SU-DHL-6 (cell line): ENCODE data around the gene OAS1.

Source experiments
- EZH2phosphoT487 ChIP-seq: fragments of 200-600 bp; sonication (generic), shearing (Covaris generic); conservative IDR thresholded peaks from 2 replicates; pipeline ENCODE4 v1.6.1; 2018; ENCODE audit warnings: mild to moderate bottlenecking, antibody characterized with exemption, low read length, moderate library complexity, mixed read lengths
- TF ChIP-seq, protein P1 (sequence below): fragments of 200-600 bp; sonication (generic); IDR thresholded peaks from one replicate; pipeline ENCODE4 v1.5.1; 2017; ENCODE audit warnings: antibody characterized with exemption, mild to moderate bottlenecking, low read length, moderate library complexity; ENCODE audit not compliant: insufficient read depth, poor library complexity, severe bottlenecking

DNA sequence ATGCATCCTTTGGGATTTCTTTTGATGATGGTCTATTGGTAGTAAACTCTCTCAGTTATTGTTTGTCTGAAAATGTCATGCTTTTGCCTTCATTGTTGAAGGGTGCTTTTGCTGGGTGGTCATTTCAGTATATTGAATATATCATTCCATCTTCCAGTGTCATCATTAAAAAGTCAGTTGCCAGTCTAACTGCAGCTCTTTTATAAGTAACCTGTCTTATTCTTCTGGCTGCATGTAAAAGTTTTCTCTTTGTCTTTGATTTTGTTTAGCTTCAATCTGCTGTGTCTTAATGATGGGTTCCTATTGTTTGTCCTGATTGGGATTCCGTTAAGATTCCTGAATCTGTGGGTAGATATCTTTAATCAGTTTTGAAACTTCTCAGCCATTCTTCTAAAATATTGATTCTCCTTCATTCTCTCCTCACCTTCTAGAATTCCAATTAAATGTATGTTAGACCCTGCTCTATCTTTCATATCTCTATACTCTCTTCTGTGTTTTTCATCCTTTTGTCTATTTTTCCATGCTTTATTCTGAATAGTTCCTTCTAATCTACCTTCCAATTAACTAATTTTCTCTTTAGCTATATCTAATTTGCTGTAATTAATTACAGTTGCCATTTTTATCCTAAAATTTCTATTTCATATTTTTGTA, 6.4 kb downstream of the OAS1 start:
- TF ChIP-seq EZH2phosphoT487, result no peak
- TF ChIP-seq, protein P1, sequence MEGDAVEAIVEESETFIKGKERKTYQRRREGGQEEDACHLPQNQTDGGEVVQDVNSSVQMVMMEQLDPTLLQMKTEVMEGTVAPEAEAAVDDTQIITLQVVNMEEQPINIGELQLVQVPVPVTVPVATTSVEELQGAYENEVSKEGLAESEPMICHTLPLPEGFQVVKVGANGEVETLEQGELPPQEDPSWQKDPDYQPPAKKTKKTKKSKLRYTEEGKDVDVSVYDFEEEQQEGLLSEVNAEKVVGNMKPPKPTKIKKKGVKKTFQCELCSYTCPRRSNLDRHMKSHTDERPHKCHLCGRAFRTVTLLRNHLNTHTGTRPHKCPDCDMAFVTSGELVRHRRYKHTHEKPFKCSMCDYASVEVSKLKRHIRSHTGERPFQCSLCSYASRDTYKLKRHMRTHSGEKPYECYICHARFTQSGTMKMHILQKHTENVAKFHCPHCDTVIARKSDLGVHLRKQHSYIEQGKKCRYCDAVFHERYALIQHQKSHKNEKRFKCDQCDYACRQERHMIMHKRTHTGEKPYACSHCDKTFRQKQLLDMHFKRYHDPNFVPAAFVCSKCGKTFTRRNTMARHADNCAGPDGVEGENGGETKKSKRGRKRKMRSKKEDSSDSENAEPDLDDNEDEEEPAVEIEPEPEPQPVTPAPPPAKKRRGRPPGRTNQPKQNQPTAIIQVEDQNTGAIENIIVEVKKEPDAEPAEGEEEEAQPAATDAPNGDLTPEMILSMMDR, result no peak
